HG02943 (cell line): Measurements from ENCODE around the gene WASL.

Experiments used
- ATAC-seq: cut with Tn5 transposase; IDR thresholded peaks from one replicate; pipeline ENCODE4 v1.9.1; 2021; ENCODE audit warnings: mild to moderate bottlenecking, low read depth, moderate library complexity; ENCODE audit not compliant: unreplicated experiment

The WASL gene

DNA sequence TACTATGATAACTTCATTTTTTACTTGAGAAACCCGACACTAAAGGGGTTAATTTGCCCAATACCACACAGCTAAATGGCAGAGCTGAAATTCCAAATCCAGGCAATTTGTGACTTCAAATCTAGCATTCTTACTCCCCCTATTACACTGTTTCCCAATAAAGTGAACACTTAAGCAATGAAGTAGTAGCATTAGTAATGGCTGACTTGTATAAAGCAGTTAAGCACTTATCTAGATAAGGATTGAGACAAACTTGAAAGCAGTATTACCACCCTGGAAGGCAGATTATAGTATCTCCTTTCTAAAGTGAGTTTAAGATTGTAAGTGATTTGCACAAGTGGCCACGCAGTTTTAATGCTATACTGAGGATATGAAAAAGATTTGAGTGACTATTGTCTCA lies 39.3 kb downstream of the WASL start:
- ATAC-seq = no peak

DNA sequence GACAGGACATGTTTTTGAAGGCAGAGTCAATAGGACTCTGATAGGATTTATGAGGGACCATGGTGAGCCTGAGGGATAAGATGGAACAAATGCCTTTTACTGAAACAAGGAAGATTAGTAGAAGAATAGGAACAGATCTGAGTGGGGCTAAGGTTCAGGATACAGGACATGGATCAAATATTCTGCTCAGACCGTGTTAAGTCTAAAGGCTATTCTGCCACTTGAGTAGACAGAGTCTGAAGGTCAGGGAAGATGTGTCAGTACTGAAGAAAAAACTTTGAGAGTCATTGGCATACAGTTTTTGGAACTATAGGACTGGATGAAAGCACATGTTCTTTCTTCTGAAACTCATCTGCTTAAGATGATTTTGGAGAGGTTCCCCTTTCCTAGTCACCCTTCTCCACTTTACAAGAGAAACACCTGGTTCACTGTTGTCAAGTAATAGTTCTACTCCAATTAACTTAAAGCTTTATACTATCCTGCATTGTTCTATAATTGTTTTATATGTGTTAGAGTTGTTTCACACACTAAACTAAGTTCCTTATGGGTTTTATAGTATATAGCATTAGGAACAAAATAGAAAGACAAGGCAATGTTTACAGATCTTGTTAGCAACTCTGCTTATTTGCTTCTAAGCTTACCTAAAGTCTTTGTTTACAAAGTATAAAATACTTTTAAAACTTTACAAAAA lies 43.4 kb downstream of the WASL start:
- no peak for ATAC-seq

DNA sequence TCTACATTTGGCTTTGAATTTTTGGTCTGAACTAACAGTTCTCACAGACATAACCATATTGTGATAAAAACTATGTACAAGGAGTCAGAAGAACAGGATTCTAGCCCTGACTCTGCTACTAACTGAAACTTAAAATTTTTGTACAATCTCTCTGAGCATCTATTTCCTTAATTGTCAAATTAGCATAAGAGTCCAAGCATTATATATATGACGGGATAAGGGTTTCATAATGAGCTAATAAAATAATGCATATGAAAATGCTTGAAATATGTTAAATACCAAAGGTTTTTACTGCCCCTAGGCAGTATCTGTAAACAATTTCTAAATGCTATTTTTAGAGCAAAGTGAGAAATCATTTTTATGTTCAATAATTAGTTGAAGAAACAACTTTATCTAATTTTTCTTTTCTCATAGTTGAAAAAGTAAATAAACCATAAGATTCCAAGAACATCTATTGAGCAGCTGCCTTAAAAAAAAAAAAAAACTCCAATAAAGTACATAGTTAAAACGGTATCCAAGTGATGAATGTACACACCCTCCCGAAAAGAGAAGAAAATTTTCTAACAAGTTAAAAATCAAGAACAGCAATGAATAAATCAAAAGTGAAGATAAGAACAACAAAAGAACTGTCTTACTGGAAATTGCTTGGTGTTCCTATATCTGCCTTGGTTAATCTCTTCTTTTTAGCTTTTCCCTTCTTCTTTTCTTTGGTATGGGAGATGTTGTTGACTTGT lies 52.7 kb downstream of the WASL start:
- no peak for ATAC-seq

DNA sequence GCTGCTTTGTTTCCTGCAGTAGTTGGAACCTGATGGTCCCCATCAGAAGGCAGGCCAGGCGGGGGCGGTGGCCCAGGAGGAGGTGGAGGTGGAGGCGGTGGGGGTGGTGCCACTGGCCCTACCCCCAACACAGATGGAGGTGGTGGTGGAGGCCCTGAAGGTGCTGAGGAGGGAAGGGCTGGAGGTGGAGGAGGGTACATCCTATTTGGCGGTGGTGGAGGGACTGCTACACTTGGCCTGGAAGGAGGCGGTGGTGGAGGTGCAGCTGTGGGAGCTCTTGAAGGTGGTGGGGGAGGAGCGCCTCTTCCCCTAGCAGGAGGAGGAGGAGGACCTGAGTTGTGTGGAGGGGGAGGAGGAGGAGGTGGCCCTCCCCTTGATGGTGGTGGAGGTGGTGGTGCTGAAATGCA lies 56.3 kb downstream of the WASL start:
- no peak for ATAC-seq

DNA sequence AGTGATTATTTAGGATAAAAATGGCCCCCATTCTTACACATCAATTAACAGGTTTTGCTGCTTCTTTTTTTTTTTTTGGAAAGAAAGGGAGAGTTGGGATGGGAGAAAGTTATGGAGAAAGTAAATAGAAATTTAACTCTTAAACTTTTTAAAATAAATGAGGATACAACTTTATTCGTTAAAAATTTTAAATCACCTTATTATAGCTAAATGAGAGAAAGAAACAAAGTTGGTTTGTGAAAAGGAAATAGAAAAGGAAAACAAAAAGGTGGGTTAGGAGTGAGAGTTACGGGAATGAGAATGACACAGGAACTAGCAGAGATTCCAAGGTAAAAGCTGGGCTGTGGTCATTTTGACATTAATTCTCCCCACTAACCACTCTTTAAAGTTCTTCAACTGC lies 58.3 kb downstream of the WASL start:
- ATAC-seq = no peak

DNA sequence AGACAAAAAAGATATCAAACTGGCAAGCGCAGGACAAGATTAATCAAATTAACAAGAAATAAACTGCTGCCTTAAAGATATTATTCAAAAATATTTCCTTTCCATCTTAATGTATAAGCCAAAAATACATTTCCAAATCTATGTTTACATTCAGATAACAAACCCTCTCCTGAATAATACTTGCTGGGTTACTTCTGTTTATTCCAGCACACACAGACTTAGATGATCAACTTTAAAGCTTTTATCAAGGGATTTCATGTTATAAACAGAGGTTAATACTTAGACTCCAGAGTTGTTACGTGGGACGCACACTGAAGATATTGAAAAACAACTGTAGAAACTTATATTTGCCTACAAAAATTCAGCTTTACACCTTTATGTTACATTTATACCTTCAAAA lies 59.6 kb downstream of the WASL start:
- ATAC-seq = no peak

DNA sequence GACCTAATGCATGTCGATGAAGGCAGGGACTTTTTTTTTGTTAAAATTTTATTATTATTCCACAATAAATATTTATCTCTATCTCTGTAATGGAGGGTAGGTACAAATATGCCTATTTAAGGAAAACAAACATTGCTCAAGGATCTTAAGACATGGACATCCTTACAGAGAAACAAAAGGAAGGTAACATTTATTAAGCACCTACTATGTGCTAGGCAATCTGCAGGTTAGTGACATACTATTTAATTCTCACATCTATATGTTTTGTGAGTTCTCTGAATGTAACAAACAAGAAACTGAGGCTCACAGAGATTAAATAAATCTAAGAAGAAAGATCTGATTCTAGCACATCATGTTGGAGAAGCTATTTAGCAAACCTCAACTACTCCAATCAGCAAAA lies 61.1 kb downstream of the WASL start:
- no peak for ATAC-seq

DNA sequence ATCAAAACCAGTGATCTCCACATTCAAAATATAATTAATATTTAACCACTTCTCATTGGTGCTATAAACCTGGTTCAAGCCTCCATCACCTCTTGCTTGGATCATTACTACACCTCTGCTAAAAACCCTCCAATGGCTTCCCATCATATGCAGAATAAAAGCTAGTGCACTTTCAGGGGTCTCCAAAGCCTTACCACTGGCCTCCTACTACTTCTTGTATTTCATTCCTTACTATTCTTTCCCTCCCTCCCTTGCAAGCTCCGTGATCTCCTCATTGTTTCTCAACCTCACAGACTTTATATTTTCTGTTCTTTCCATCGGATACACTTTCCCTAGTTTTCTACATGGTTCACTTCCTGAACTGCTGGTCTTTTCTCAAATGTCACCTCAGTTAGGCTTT lies 61.6 kb downstream of the WASL start:
- no peak for ATAC-seq

DNA sequence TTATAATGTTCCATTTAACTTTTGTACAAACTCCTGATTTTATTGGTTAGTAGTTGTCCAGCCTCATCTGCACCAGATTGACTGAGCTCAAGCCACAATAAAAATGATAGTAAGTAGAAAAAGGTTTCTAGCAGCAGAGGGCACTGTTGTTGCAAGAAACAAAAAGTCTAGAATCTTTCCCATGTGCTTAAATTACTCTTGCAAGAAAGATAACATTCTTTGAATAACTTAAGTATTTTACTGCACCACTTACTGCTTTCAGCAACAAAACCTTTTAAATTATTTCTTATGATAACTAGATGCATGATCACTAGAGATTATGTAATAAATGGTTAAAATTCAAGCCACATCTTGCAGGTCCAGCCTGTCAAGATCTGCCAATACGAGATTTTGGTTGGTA lies 66.1 kb downstream of the WASL start:
- no peak for ATAC-seq

DNA sequence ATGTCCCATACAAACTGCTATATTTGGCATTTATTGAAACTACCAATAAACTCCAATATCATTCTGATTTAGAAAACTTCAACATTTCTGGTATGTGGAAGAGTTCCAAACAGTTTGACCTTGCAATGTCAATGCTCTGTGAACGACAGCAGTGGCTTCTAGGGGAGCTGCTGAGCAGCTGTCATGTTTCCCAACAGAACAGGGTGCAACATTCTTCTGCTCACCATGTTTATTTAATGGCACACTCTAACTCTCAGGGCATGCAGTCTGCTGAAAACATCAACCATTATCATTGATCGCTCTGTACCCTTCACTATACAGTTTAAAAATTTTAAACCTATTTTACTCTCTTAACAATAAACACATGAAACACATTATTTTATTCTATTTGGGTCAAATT lies 67.2 kb downstream of the WASL start:
- no peak for ATAC-seq

DNA sequence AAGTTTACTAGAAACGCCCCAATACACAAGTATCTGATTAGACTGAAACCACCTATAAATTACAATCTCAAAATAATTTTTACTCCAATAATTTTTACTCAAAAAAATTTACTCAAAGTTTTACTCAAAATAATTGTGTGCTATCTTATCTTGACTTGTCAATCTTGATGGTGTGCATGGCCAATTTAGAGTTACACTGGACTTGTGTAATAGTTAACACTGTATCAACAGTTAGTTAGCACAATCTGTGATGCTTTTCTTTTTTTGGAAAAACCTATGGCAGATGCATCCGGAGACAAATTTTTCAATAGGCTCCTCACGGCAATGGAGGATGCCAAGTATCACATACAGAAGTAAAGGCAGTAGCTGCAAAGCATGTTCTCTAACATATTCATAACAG lies 68.2 kb downstream of the WASL start:
- no peak for ATAC-seq

DNA sequence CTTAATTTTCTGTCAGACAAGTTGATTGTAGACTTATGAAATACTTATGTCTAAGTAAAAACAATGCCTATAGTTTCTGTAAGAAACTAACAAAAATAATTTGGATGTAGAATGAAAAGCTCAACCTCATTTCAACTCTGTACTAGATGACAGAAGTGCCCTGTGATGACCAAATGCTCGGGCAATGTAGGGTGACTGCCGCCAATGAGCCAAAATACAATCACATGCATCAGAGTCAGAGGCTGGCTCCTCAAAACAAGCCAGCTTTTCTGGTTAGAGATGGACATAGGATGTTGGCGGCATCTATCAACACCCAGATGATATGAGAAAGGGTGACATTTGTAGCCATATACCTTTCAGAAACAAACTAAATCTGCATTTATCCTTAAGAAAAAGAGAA lies 69.2 kb downstream of the WASL start:
- ATAC-seq = no peak

DNA sequence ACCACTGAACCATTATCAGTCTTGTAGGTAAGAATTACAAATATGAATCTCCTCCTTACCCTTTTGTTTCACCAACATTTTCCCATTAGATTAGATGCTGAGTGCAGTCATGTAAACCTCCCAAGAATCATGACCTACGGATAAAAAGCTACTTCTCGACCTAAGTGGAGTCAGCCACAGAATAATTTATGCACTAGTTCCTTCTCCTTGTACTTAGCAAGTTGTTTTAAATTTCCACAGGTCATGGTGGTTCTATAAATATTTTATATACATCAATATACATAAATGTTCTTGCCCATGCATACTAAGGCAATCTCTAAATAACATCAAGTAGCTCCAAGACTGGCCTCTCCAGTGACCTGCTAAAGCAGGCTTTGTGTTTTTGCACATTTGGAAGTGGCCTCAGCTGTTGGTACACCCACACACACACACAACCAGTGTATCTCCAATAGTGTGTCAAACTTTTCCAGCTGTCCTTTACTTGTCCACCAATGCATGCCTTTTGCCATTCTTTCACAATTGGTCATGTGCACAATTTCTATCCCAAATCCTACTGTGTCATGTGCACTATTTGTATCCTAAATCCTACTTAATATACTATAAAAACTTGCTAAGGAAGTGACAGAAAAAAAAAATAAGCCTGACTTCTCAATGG lies 71.6 kb downstream of the WASL start:
- no peak for ATAC-seq

DNA sequence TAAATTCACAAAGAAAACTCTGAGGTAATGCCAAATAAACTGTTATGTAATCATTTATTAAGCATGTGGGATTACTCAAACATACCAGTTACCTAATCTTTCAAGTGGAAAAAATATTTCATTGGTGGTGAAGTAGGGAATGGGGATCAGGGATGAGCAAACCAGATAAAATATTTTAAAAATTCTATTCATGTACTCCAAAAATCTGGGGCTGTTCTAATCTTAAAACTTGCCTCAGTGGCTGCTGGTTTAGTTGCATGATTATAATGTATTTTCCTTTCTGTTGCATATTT lies 73.7 kb downstream of the WASL start:
- no peak for ATAC-seq

DNA sequence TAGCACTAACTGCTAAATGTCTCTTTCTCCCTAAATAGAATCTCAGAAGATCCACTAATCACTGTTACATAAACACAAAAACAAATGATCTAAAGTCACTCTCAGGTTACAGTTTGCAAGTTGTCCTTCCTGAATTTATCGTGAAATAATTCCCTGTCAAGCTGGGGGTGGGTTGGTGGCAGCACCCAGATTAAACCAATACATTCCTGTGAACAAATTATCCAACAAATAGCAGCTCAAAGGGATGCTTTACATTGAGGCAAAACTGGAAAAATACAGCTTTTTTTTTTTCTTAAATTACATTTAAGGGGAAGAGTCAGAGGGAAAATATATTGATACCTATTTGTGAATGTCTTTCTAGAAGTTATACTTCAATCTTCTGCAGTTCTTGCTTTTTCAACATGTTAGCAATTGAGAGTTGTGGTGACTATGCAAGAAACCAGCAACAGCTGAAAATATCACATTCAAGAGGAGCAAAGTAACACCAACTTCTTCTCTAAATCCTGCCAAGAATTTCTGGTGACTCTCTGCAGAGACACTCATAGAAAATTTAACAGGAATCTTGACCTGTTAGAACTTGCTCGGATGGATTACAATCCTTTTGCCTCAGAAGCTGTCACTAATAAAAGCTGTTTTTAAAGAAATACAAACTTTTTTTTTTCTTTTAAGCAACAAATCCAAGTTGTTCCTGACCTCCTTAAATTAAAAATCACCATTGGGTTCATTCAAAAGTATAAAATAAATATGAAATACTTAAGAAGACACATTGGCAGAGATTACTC lies 74.2 kb downstream of the WASL start:
- ATAC-seq = no peak

DNA sequence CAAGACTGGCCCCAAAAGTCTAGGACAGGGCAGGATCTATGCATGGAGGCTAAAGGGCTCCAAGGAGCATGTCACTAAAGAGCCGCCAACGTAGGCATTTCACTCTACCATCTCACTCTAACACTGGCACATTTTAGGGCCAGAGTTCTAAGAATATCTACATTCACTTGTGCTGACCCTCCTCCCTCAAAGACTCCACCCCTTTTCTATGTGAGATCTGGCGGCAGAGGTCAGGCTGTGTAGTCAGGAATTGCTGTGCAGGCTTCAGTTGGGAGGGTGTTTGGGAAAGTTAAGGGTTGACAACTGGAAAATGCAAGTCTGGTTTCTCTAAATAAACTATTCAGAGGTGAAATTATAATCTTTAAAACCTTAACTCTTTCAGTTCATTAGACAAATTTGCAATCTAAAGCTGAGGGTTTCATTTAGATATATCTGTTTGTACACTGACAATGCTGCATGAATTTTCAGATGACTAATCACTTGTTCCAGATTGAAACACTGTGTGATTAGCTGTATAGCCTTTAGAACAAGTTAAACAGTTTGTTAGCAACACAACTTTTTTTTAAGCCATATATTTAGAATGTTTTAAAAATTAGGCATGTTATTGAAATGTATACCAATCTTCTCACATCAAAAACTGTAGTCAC lies 74.9 kb downstream of the WASL start:
- no peak for ATAC-seq

DNA sequence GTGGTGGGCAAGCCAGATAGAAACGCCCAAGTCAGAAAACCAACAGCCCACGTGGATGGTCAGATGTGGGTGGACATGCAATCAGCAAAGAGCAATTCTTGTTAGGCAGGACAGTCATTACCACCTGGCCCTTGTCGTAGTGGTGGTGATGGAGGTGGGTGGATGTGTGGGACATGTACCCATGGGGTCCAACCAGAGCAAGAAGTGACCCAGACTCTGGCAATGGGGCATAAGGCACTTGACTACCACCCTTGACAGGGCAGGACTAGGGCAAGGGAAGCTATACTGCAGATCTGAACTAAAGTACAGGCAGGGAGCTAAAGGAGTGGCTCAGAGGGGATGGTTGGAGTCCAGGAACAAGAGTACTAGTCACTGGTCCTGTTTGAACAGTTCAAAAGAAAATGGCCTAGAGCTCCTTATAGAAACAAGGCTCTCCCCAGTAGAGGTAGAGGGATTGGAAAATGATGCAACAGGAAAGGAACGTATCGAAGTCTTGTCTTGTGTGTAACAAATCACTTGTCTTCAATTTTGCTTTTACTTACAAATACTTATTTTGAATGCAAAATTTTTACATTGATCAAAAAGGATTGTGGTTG lies 75.6 kb downstream of the WASL start:
- no peak for ATAC-seq

DNA sequence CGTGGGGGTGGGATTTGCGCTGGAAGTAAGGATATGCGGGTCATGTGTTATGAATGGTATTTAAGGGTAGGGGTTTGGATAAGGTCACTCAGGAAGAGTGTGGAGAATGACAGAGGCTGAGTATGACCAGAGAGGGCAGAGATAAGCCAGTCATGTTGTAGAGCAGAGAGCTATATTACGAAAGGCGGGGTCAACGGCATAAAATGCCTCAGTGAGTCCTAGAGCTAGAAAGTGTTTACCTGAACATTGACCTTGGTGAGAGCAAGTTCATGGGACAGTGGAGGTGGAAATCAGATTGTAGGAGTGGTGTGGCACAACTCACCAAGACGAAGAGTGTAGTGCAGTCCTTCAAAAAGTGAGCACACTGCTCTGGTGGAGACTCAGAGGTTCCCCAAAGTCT lies 79.3 kb downstream of the WASL start:
- ATAC-seq = no peak

DNA sequence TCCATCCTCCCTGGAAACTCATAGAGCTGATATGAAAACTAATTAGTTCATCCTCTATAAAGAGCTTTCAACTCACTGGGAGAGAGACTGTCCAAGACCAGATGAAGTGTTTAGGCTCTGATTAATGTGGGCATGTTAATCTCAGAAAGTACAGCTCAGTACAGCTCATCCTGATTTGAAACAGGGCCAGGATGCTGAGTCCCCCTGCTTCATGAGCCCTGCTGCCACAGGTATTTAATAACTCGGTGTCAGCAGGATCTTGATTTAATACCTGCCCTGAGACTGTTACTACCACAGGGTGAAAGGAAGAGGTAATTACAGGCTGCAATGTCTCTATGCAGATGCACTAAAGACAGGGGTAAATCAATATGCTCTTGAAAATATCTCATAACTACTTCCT lies 82.3 kb downstream of the WASL start:
- ATAC-seq = no peak

DNA sequence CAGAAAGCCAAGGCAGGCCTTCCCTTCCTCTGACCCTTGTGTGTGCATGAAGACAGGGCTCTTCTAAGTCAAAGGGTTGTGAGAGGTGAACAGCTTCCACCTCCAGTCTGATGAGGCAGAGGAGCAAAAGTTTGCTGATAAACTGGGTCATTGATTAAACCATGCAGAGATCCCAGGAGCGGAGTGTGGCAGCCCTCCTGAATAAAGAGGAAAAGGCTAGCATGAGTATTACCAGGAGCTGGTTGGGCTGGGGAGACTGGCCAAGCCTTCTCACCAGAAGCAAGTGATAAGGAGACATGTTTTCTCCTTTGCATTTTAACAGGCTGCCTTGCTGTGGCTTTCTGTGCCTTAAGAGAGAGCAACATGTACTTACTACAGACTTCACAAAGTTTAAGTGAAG lies 82.9 kb downstream of the WASL start:
- ATAC-seq = no peak

DNA sequence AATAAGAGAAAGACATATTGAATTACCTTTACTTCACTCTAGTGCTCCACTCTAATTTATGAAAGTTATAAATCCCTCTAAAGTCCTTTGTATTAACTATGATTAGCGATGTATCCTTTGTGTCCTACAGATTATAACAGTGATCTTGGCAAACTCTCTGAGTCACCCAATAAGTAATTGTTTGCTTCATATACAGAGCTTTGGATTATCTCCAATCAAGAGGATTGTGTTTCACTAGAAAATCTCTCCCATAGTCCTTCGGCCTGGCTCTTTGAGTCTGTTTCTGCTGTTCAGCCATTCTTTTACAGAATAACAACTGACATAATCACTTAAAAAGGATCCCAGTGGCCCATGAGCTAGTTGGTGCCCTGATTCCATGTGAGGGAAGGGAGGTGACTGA lies 83.6 kb downstream of the WASL start:
- ATAC-seq = no peak
